Skin epidermis (tissue), 12 donors: ENCODE data around the gene FKBP15.
"Not testable (repeated sequence)": the region's sequence is repeated elsewhere in the genome, so short reads cannot be mapped to it uniquely, and the experiment has no call there.

ENCODE experiments used
- H3K27ac ChIP-seq, 21 experiments: fragments of 200-600 bp; sonication (generic) in 11 of 21; one replicate each; pipeline ENCODE4 v1.5.0; 2020; ENCODE audit warnings: mild to moderate bottlenecking in 3 of 21, inconsistent platforms in 2 of 21, moderate library complexity in 2 of 21
- H3K4me3 ChIP-seq, 7 experiments: fragments of 200-600 bp; sonication (generic) in 2 of 7; one replicate each; pipeline ENCODE4 v1.5.0; 2020; ENCODE audit warnings: inconsistent platforms in 2 of 7, mild to moderate bottlenecking in 2 of 7, moderate library complexity in 1 of 7

The FKBP15 gene

GRCh38 chr9:113238202-113238858 lies 17.3 kb upstream of the FKBP15 start:
- Histone ChIP-seq H3K27ac (no peak overlapping the region), H3K4me3 (no peak overlapping the region)

- H3K27ac ChIP-seq = no peak overlapping the region
- no peak overlapping the region for H3K4me3 ChIP-seq
Observed at GRCh38 chr9:113237026-113237425, 15.9 kb upstream of the FKBP15 start.

- H3K27ac ChIP-seq = peak overlapping the region in 2 of 21 experiments; percentile 24 to 57
- H3K4me3 ChIP-seq = not testable (repeated sequence)
Observed at GRCh38 chr9:113235701-113236255, 14.7 kb upstream of the FKBP15 start.

- peak overlapping the region in 4 of 21 experiments; percentile 35 to 78 (median 50) for H3K27ac ChIP-seq
- H3K4me3 ChIP-seq = no peak overlapping the region
Observed at GRCh38 chr9:113231701-113232100, 10.6 kb upstream of the FKBP15 start.

GRCh38 chr9:113228130-113228665 lies 7.1 kb upstream of the FKBP15 start:
- no peak overlapping the region for H3K27ac ChIP-seq
- no peak overlapping the region for H3K4me3 ChIP-seq

GRCh38 chr9:113227436-113227835 lies 6.4 kb upstream of the FKBP15 start:
- H3K4me3 ChIP-seq = no peak overlapping the region
- no peak overlapping the region for H3K27ac ChIP-seq

- Histone ChIP-seq H3K4me3 (no peak overlapping the region), H3K27ac (no peak overlapping the region)
Observed at GRCh38 chr9:113223963-113224362, 2.9 kb upstream of the FKBP15 start.

GRCh38 chr9:113222482-113222841 lies 1.4 kb upstream of the FKBP15 start:
- Histone ChIP-seq H3K27ac (peak overlapping the region in 9 of 21 experiments; percentile 39 to 96 (median 83)), H3K4me3 (peak overlapping the region; percentile 70 to 86 (median 81))

- H3K27ac ChIP-seq = peak overlapping the region in 20 of 21 experiments; percentile 64 to 96 (median 88)
- peak overlapping the region; percentile 70 to 86 (median 81) for H3K4me3 ChIP-seq
Observed at GRCh38 chr9:113221800-113222481, 864 bp upstream of the FKBP15 start.

GRCh38 chr9:113220467-113221002 lies 542 bp downstream of the FKBP15 start:
- peak overlapping the region; percentile 58 to 96 (median 92) for H3K27ac ChIP-seq
- peak overlapping the region; percentile 70 to 86 (median 81) for H3K4me3 ChIP-seq

- Histone ChIP-seq H3K27ac (peak overlapping the region in 16 of 21 experiments; percentile 85 to 96 (median 93)), H3K4me3 (peak overlapping the region; percentile 70 to 86 (median 81))
Observed at GRCh38 chr9:113219969-113220368, 1.1 kb downstream of the FKBP15 start.

- Histone ChIP-seq H3K4me3 (peak overlapping the region in 2 of 7 experiments; percentile 70 to 77), H3K27ac (peak overlapping the region in 15 of 21 experiments; percentile 8 to 96 (median 92))
Observed at GRCh38 chr9:113219186-113219936, 1.7 kb downstream of the FKBP15 start.

- Histone ChIP-seq H3K4me3 (no peak overlapping the region), H3K27ac (no peak overlapping the region)
Observed at GRCh38 chr9:113216406-113216805, 4.7 kb downstream of the FKBP15 start.

- Histone ChIP-seq H3K4me3 (no peak overlapping the region), H3K27ac (no peak overlapping the region)
Observed at GRCh38 chr9:113215132-113215531, 5.9 kb downstream of the FKBP15 start.

GRCh38 chr9:113210815-113211214 lies 10.3 kb downstream of the FKBP15 start:
- peak overlapping the region in 4 of 21 experiments; percentile 11 to 67 (median 54) for H3K27ac ChIP-seq

GRCh38 chr9:113205861-113206260 lies 15.2 kb downstream of the FKBP15 start:
- Histone ChIP-seq H3K27ac (no peak overlapping the region), H3K4me3 (no peak overlapping the region)

More at GRCh38 chr9:113210815-113211214, 10.3 kb downstream of the FKBP15 start:
- H3K4me3 ChIP-seq = no peak overlapping the region

GRCh38 chr9:113205432-113205831 lies 15.6 kb downstream of the FKBP15 start:
- Histone ChIP-seq H3K27ac (no peak overlapping the region), H3K4me3 (no peak overlapping the region)

GRCh38 chr9:113199683-113200329 lies 21.3 kb downstream of the FKBP15 start:
- no peak overlapping the region for H3K27ac ChIP-seq
- no peak overlapping the region for H3K4me3 ChIP-seq

GRCh38 chr9:113192455-113192854 lies 28.6 kb downstream of the FKBP15 start:
- Histone ChIP-seq H3K27ac (no peak overlapping the region), H3K4me3 (no peak overlapping the region)
